H1 (cell line): ENCODE results near the gene YIPF3. TPM values are rescaled to one million over a fixed set of nuclear protein-coding genes. Genes with fewer than 3 reads are reported as not detected.
A peak's percentile ranks its signal among the peaks of the same experiment; 100 is the strongest.

Source experiments
- CTCF ChIA-PET: fragments of 300-600 bp; sonication (Branson Sonifier 250); formaldehyde crosslinking; loops from one replicate; lab custom pipeline; 2021; ENCODE audit not compliant: partially characterized antibody; lab: Charles Lee
- POLR2A ChIA-PET: fragments of 300-600 bp; sonication (Branson Sonifier 250); formaldehyde crosslinking; loops from one replicate; lab custom pipeline; 2021; ENCODE audit warnings: inconsistent platforms; ENCODE audit not compliant: partially characterized antibody; lab: Charles Lee
- DNase-seq, 2 experiments: peaks; one replicate each; pipeline versions ENCODE4 v3.0.0 to v3.0.0-alpha.2; 2010 to 2022; ENCODE audit warnings: low spot score in 2 of 2, low read depth in 1 of 2, mixed read lengths in 1 of 2
- FAIRE-seq: peaks from 2 replicates; lab custom pipeline; 2011; peaks lifted over from hg19 to GRCh38; lab: Jason Lieb, UNC
- H2AFZ ChIP-seq: 2 replicates; pipeline ENCODE4 v1.8.1; 2012; ENCODE audit warnings: low read length, inconsistent platforms
- H2AK5ac ChIP-seq: 2 replicates; pipeline ENCODE4 v1.6.1; 2013; ENCODE audit warnings: low read depth, low read length
- H2BK120ac ChIP-seq: replicated peaks from 2 replicates; pipeline ENCODE3; 2013; ENCODE audit warnings: low read depth, low read length, inconsistent platforms
- H2BK12ac ChIP-seq: 2 replicates; pipeline ENCODE4 v1.6.1; 2013; ENCODE audit warnings: low read depth, low read length
- H2BK15ac ChIP-seq: 2 replicates; pipeline ENCODE4 v1.6.1; 2013; ENCODE audit warnings: low read length
- H2BK20ac ChIP-seq: 2 replicates; pipeline ENCODE4 v1.6.1; 2013; ENCODE audit warnings: low read length
- H2BK5ac ChIP-seq: 2 replicates; pipeline ENCODE4 v1.6.1; 2013; ENCODE audit warnings: low read depth, low read length
- H3K14ac ChIP-seq: 2 replicates; pipeline ENCODE4 v1.6.1; 2013; ENCODE audit warnings: inconsistent platforms; ENCODE audit not compliant: insufficient read length
- H3K18ac ChIP-seq: 2 replicates; pipeline ENCODE4 v1.6.1; 2013; ENCODE audit warnings: low read length; ENCODE audit errors: extremely low read depth
- H3K23ac ChIP-seq: 2 replicates; pipeline ENCODE4 v1.6.1; 2013; ENCODE audit warnings: inconsistent platforms; ENCODE audit not compliant: insufficient read length
- H3K23me2 ChIP-seq: 2 replicates; pipeline ENCODE4 v1.6.1; 2013; ENCODE audit warnings: low read depth, low read length
- H3K27ac ChIP-seq: 2 replicates; pipeline ENCODE4 v1.6.1; 2011; ENCODE audit warnings: low read depth, low read length, inconsistent platforms
- H3K27me3 ChIP-seq, 4 experiments: replicated peaks in 1 of 4; 1 replicate in 1 of 4; 2 replicates in 3 of 4; pipeline versions ENCODE4 v1.6.1 to v1.8.1; 2011 to 2013; ENCODE audit warnings: low read length in 3 of 4, mild to moderate bottlenecking in 3 of 4, inconsistent platforms in 2 of 4, mixed read lengths in 2 of 4, moderate library complexity in 1 of 4; ENCODE audit not compliant: control insufficient read depth in 3 of 4, insufficient read depth in 3 of 4; ENCODE audit errors: extremely low read depth in 1 of 4
- H3K36me3 ChIP-seq, 4 experiments: 2 replicates each; pipeline versions ENCODE4 v1.6.1 to v1.8.1; 2011 to 2013; ENCODE audit warnings: mild to moderate bottlenecking in 4 of 4, low read length in 3 of 4, moderate library complexity in 2 of 4, control low read depth in 1 of 4, inconsistent platforms in 1 of 4; ENCODE audit not compliant: insufficient read depth in 4 of 4, control insufficient read depth in 2 of 4
- H3K4ac ChIP-seq: replicated peaks from 2 replicates; pipeline ENCODE3; 2013; ENCODE audit warnings: low read length, low read depth, mixed read lengths, inconsistent platforms; ENCODE audit not compliant: insufficient read length
- H3K4me1 ChIP-seq, 4 experiments: replicated peaks in 1 of 4; 1 replicate in 1 of 4; 2 replicates in 3 of 4; pipeline versions ENCODE4 v1.6.1 to v1.8.1; 2011 to 2013; ENCODE audit warnings: low read length in 3 of 4, inconsistent platforms in 2 of 4, mixed read lengths in 1 of 4; ENCODE audit not compliant: insufficient read depth in 4 of 4, control insufficient read depth in 3 of 4
- H3K4me2 ChIP-seq, 2 experiments: 2 replicates each; pipeline versions ENCODE4 v1.6.1 to v1.8.1; 2011 to 2013; ENCODE audit warnings: low read depth in 2 of 2, low read length in 2 of 2, control low read depth in 1 of 2, inconsistent platforms in 1 of 2, mild to moderate bottlenecking in 1 of 2; ENCODE audit not compliant: insufficient read depth in 1 of 2
- H3K4me3 ChIP-seq, 4 experiments: fragments of 200-600, 300-600 bp in 1 of 4; sonication (generic), shearing (Covaris generic), sonication (Bioruptor Twin) in 1 of 4; 2 replicates each; pipeline versions ENCODE4 v1.5.1 to v1.8.1; 2011 to 2016; ENCODE audit warnings: low read length in 4 of 4, low read depth in 3 of 4, control low read depth in 2 of 4, inconsistent platforms in 2 of 4, mild to moderate bottlenecking in 2 of 4, mixed read lengths in 1 of 4, moderate library complexity in 1 of 4; ENCODE audit not compliant: insufficient read depth in 2 of 4; ENCODE audit errors: extremely low read depth in 1 of 4
- H3K56ac ChIP-seq: replicated peaks from 2 replicates; pipeline ENCODE3; 2013; ENCODE audit warnings: low read depth, mild to moderate bottlenecking, mixed read lengths, low read length, inconsistent platforms; ENCODE audit not compliant: insufficient read length
- H3K79me1 ChIP-seq: 2 replicates; pipeline ENCODE4 v1.6.1; 2013; ENCODE audit warnings: low read depth, low read length, control low read depth
- H3K79me2 ChIP-seq, 2 experiments: 2 replicates each; pipeline versions ENCODE4 v1.6.1 to v1.8.1; 2012 to 2013; ENCODE audit warnings: low read length in 2 of 2, mild to moderate bottlenecking in 2 of 2, inconsistent platforms in 1 of 2; ENCODE audit not compliant: insufficient read depth in 2 of 2, control insufficient read depth in 1 of 2
- H3K9ac ChIP-seq, 4 experiments: replicated peaks in 1 of 4; 1 replicate in 1 of 4; 2 replicates in 3 of 4; pipeline versions ENCODE4 v1.6.1 to v1.8.1; 2011 to 2013; ENCODE audit warnings: low read depth in 3 of 4, low read length in 3 of 4, control low read depth in 2 of 4, mild to moderate bottlenecking in 2 of 4, moderate library complexity in 2 of 4, inconsistent platforms in 1 of 4; ENCODE audit errors: extremely low read depth in 1 of 4
- H3K9me3 ChIP-seq, 2 experiments: 2 replicates each; pipeline versions ENCODE4 v1.6.1 to v1.8.1; 2012 to 2013; ENCODE audit warnings: mild to moderate bottlenecking in 2 of 2, moderate library complexity in 2 of 2, control low read depth in 1 of 2, inconsistent platforms in 1 of 2, low read depth in 1 of 2, low read length in 1 of 2, mixed read lengths in 1 of 2; ENCODE audit not compliant: insufficient read depth in 2 of 2
- H4K20me1 ChIP-seq, 2 experiments: replicated peaks in 1 of 2; 2 replicates each; pipeline versions ENCODE3 to v1.8.1; 2011 to 2013; ENCODE audit warnings: inconsistent platforms in 2 of 2, low read length in 2 of 2, mild to moderate bottlenecking in 1 of 2; ENCODE audit not compliant: insufficient read depth in 2 of 2, control insufficient read depth in 1 of 2
- H4K5ac ChIP-seq: 2 replicates; pipeline ENCODE4 v1.6.1; 2013; ENCODE audit warnings: low read length, low read depth, mixed read lengths, inconsistent platforms; ENCODE audit not compliant: insufficient read length
- H4K8ac ChIP-seq: 2 replicates; pipeline ENCODE4 v1.8.0; 2013; ENCODE audit warnings: mild to moderate bottlenecking, moderate library complexity, low read length, inconsistent platforms; ENCODE audit not compliant: insufficient read depth; ENCODE audit errors: extremely low read depth
- H4K91ac ChIP-seq: replicated peaks from 2 replicates; pipeline ENCODE3; 2013; ENCODE audit warnings: low read length, mixed read lengths, inconsistent platforms; ENCODE audit not compliant: insufficient read length
- BRCA1 ChIP-seq: IDR thresholded peaks from 2 replicates; pipeline ENCODE4 v1.6.1; 2012; ENCODE audit warnings: low read depth, low read length, improper control_type of control experiment
- EZH2 ChIP-seq: fragments of 200-600 bp; sonication (generic); IDR thresholded peaks from 2 replicates; pipeline ENCODE4 v1.7.1; 2012; ENCODE audit warnings: low read depth, mild to moderate bottlenecking, moderate library complexity, low read length, inconsistent platforms; ENCODE audit not compliant: severe bottlenecking
- KDM4A ChIP-seq: IDR thresholded peaks from one replicate; pipeline ENCODE4 v1.7.1; 2012; ENCODE audit warnings: low read depth, mild to moderate bottlenecking, moderate library complexity, low read length, inconsistent platforms; ENCODE audit not compliant: severe bottlenecking
- POLR2A ChIP-seq, 2 experiments: IDR thresholded peaks; 1 replicate in 1 of 2; 2 replicates in 1 of 2; pipeline ENCODE4 v1.6.1; 2011; ENCODE audit warnings: low read depth in 2 of 2, low read length in 2 of 2, mild to moderate bottlenecking in 2 of 2; ENCODE audit errors: control extremely low read depth in 1 of 2
- SIX5 ChIP-seq: IDR thresholded peaks from 2 replicates; pipeline ENCODE4 v1.6.1; 2011; ENCODE audit warnings: mild to moderate bottlenecking, low read depth, low read length
- WGBS, 2 experiments: shearing (Covaris generic) in 1 of 2; methylation state at CpG; one replicate each; pipeline versions ENCODE4 v1.1.6 to v1.1.7; 2013 to 2015; ENCODE audit warnings: low lambda C conversion rate in 2 of 2, mixed read lengths in 2 of 2, inconsistent platforms in 1 of 2, low coverage in 1 of 2, missing lambda C conversion rate in 1 of 2; ENCODE audit not compliant: insufficient replicate concordance in 2 of 2, insufficient coverage in 1 of 2, insufficient read length in 1 of 2; ENCODE audit errors: extremely low coverage in 1 of 2, missing lambda C conversion rate in 1 of 2; 5-methylcytosine and 5-hydroxymethylcytosine counted together
- polyA plus RNA-seq, 7 experiments: library from polyadenylated mRNA; depleted of rRNA in 3 of 7; stranded (reverse) in 5 of 7; unstranded in 2 of 7; fragments of >200 nt in 5 of 7; fragments of 200-250 nt in 2 of 7; gene quantifications; 1 replicate in 5 of 7; 2 replicates in 1 of 7; 4 replicates in 1 of 7; pipeline versions ENCODE4 v1.2.1 to v1.2.3, GENCODE V29; 2011 to 2013; ENCODE audit warnings: missing spikeins in 2 of 7, mixed read lengths in 2 of 7
- total RNA-seq: library from RNA; stranded (reverse); fragmentation: NEBNext Ultra II Directional; extraction: Animal tissue kit (Norgen Biotek cat#: 25700); gene quantifications from 2 replicates; pipeline ENCODE4 v1.2.1, GENCODE V29; 2021

Gene YIPF3
- total and polyA plus RNA-seq, 2 of the 8 experiments (the other 6 are each of a cell fraction or from before 2014, with no cell fraction given): 77.2 to 225 TPM

GRCh38 chr6:43522547-43523261, 6.0 kb upstream of the YIPF3 start:
- H3K23ac ChIP-seq: no peak overlapping the region
- H3K9me3 ChIP-seq: no peaks in the 10 kb centered on the region
- TF ChIP-seq POLR2A (IDR thresholded peaks at IDR 0.05; ENCODE audit: control extremely low read depth in 1 of 2, low read depth in 2 of 2, low read length in 2 of 2): peak in 1 of 2 experiments; percentile 37; a peak in 1 of 3 replicates
- TF ChIP-seq KDM4A: no peak
- no peak for TF ChIP-seq SIX5
- no peak for TF ChIP-seq BRCA1
- TF ChIP-seq EZH2: no peak
- no peak overlapping the region for H2BK15ac ChIP-seq
- H3K27ac ChIP-seq: no peak overlapping the region
- H3K27me3 ChIP-seq: no peaks in the 10 kb centered on the region
- peaks cover 6% of the 10 kb centered on the region; the same call in 1 of the 2 replicates for H3K23me2 ChIP-seq
- H3K9ac ChIP-seq: no peak overlapping the region; a peak in 1 of 7 replicates
- H2AK5ac ChIP-seq: no peak overlapping the region
- no peak overlapping the region for H3K56ac ChIP-seq
- H2BK20ac ChIP-seq: no peak overlapping the region
- no peak overlapping the region for H2BK12ac ChIP-seq
- H3K4me1 ChIP-seq: peaks cover 0 to 7% (median 3%) of the 10 kb centered on the region in 4 experiments; a peak in 3 of 7 replicates
- no peak overlapping the region for H4K5ac ChIP-seq
- DNase-seq (no peak), FAIRE-seq (no peak)
- no peak overlapping the region for H4K8ac ChIP-seq
- H3K36me3 ChIP-seq: peaks cover 55 to 85% (median 82%) of the 10 kb centered on the region in 4 experiments
- H4K20me1 ChIP-seq: peaks cover 7 to 10% of the 10 kb centered on the region in 2 experiments
- no peak overlapping the region for H4K91ac ChIP-seq
- no peak overlapping the region for H3K18ac ChIP-seq
- no peak overlapping the region for H3K4ac ChIP-seq
- peaks cover 2% of the 10 kb centered on the region; the same call in 1 of the 2 replicates for H3K79me1 ChIP-seq
- H3K4me2 ChIP-seq: no peak overlapping the region
- H3K4me3 ChIP-seq: no peak overlapping the region
- WGBS, 2 experiments: 86% methylated on average over 8 of the region's 8 CpGs; no CpG with 5 or more reads in 1 of the 2 experiments
- ChIA-PET CTCF (interaction anchor here (0.8 to 1.4 kb wide), 4 partner anchors 15 to 146 kb away, joined by 3 to 4 read pairs (median 3); no protein-coding TSS in a partner anchor), POLR2A (interaction anchor here (2.2 to 12.4 kb wide), 5 partner anchors 9 to 53 kb away, joined by 7 to 147 read pairs (median 29); partner anchors contain the start of genes LRRC73, POLH and XPO5)
- peaks cover 8 to 18% of the 10 kb centered on the region in 2 experiments for H3K79me2 ChIP-seq
- no peak overlapping the region for H3K14ac ChIP-seq
- no peak overlapping the region for H2BK5ac ChIP-seq
- no peak overlapping the region for H2BK120ac ChIP-seq
- no peak overlapping the region for H2AFZ ChIP-seq
